GM23338 (cell line): ENCODE data around the gene AGBL4. TPM values are rescaled to one million over a fixed set of nuclear protein-coding genes. Genes with fewer than 3 reads are reported as not detected.

Experiments used
- ATAC-seq: fragments of 200-7000 bp; cut with Tn5 transposase; 3 replicates; pipeline ENCODE4 v1.9.1; 2020
- DNase-seq: peaks from one replicate; pipeline ENCODE4 v3.0.0-alpha.2; 2015; ENCODE audit warnings: low spot score
- H2AFZ ChIP-seq: fragments of 200-600 bp; sonication (generic); 2 replicates; pipeline ENCODE4 v1.8.0; 2016; ENCODE audit warnings: antibody characterized with exemption, mild to moderate bottlenecking, moderate library complexity
- H3F3A ChIP-seq: fragments of 200-600 bp; sonication (generic); replicated peaks from 2 replicates; pipeline ENCODE4 v1.8.0; 2017; ENCODE audit warnings: antibody characterized with exemption, mixed run types, low read depth
- H3K27ac ChIP-seq: fragments of 200-600 bp; sonication (generic); 2 replicates; pipeline ENCODE4 v1.6.1; 2016; ENCODE audit warnings: low read depth
- H3K27me3 ChIP-seq: fragments of 200-600 bp; sonication (generic); 2 replicates; pipeline ENCODE4 v1.8.0; 2016; ENCODE audit warnings: mild to moderate bottlenecking, mixed run types, moderate library complexity; ENCODE audit not compliant: insufficient read depth
- H3K36me3 ChIP-seq: fragments of 200-600 bp; sonication (generic); 2 replicates; pipeline ENCODE4 v1.8.0; 2016; ENCODE audit warnings: mild to moderate bottlenecking; ENCODE audit not compliant: insufficient read depth
- H3K4me1 ChIP-seq: fragments of 200-600 bp; sonication (generic); 2 replicates; pipeline ENCODE4 v1.8.0; 2016; ENCODE audit warnings: mild to moderate bottlenecking, moderate library complexity; ENCODE audit not compliant: insufficient read depth
- H3K4me2 ChIP-seq: fragments of 200-600 bp; sonication (generic); 2 replicates; pipeline ENCODE4 v1.7.1; 2017; ENCODE audit warnings: mixed run types
- H3K4me3 ChIP-seq: fragments of 200-600 bp; sonication (generic); 2 replicates; pipeline ENCODE4 v1.6.1; 2016; ENCODE audit warnings: mixed run types
- H3K79me2 ChIP-seq: fragments of 200-600 bp; sonication (generic); replicated peaks from 2 replicates; pipeline ENCODE4 v1.8.0; 2017; ENCODE audit warnings: mild to moderate bottlenecking; ENCODE audit not compliant: insufficient read depth
- H3K9me2 ChIP-seq: fragments of 200-600 bp; sonication (generic); 2 replicates; pipeline ENCODE4 v1.8.0; 2017; ENCODE audit not compliant: insufficient read depth
- H4K20me1 ChIP-seq: fragments of 200-600 bp; sonication (generic); replicated peaks from 2 replicates; pipeline ENCODE4 v1.8.0; 2017; ENCODE audit warnings: mild to moderate bottlenecking; ENCODE audit not compliant: insufficient read depth
- H3K27ac Mint-ChIP-seq: 2 replicates; pipeline ENCODE4 v1.8.0; 2020; ENCODE audit warnings: inconsistent platforms, mild to moderate bottlenecking, moderate library complexity, mixed read lengths
- H3K27me3 Mint-ChIP-seq: 3 replicates; pipeline ENCODE4 v1.8.0; 2022; ENCODE audit warnings: low read depth, mild to moderate bottlenecking, moderate library complexity, mixed read lengths, inconsistent platforms; ENCODE audit not compliant: insufficient read depth, poor library complexity
- H3K36me3 Mint-ChIP-seq: 3 replicates; pipeline ENCODE4 v1.8.0; 2021; ENCODE audit warnings: low read depth, mild to moderate bottlenecking, inconsistent platforms, moderate library complexity, mixed read lengths
- H3K4me1 Mint-ChIP-seq: 3 replicates; pipeline ENCODE4 v1.8.0; 2020; ENCODE audit warnings: mild to moderate bottlenecking, inconsistent platforms, mixed read lengths
- H3K4me3 Mint-ChIP-seq: 3 replicates; pipeline ENCODE4 v1.8.0; 2021; ENCODE audit warnings: moderate library complexity, mild to moderate bottlenecking, inconsistent platforms, mixed read lengths
- H3K9me3 Mint-ChIP-seq: 3 replicates; pipeline ENCODE4 v1.8.0; 2020; ENCODE audit warnings: moderate library complexity, mild to moderate bottlenecking, inconsistent platforms, mixed read lengths
- CREB1 ChIP-seq: fragments of 250-450 bp; sonication (Bioruptor Pico); IDR thresholded peaks from 2 replicates; pipeline ENCODE4 v1.5.0; 2020; ENCODE audit warnings: low read depth, mild to moderate bottlenecking, moderate library complexity
- JUNB ChIP-seq: IDR thresholded peaks from one replicate; pipeline ENCODE4 v1.6.1; 2016; ENCODE audit warnings: antibody characterized with exemption; ENCODE audit not compliant: unreplicated experiment
- NANOG ChIP-seq: IDR thresholded peaks from 2 replicates; pipeline ENCODE4 v1.6.1; 2016; ENCODE audit warnings: antibody characterized with exemption, borderline replicate concordance
- POLR2AphosphoS5 ChIP-seq: IDR thresholded peaks from 2 replicates; pipeline ENCODE4 v1.6.1; 2016; ENCODE audit warnings: antibody characterized with exemption, low read depth
- STAT1 ChIP-seq: IDR thresholded peaks from one replicate; pipeline ENCODE4 v1.6.1; 2016; ENCODE audit warnings: antibody characterized with exemption; ENCODE audit not compliant: unreplicated experiment
- ZNF331 ChIP-seq: fragments of 250-450 bp; sonication (Bioruptor Pico); IDR thresholded peaks from 2 replicates; pipeline ENCODE4 v1.5.0; 2020; ENCODE audit warnings: low read depth, mild to moderate bottlenecking, moderate library complexity
- polyA plus RNA-seq: library from polyadenylated mRNA; unstranded; fragments of >200 nt; fragmentation: Nextera tagmentation; extraction: Ambion mirVana; gene quantifications from 2 replicates; pipeline ENCODE4 v1.2.1, GENCODE V29; 2016
- total RNA-seq: library from RNA; depleted of rRNA; stranded (reverse); fragments of >200 nt; shearing (Covaris generic); gene quantifications from 2 replicates; pipeline ENCODE4 v1.2.3, GENCODE V29; 2014
- TF ChIP-seq, protein P1 (sequence below): IDR thresholded peaks from 2 replicates; pipeline ENCODE4 v1.6.1; 2016; ENCODE audit warnings: antibody characterized with exemption
- TF ChIP-seq, protein P2 (sequence below), 2 experiments: fragments of 200-600 bp in 1 of 2; sonication (generic) in 1 of 2; conservative IDR thresholded peaks; 2 replicates each; pipeline versions ENCODE4 v1.5.1 to v1.6.1; 2016 to 2017; ENCODE audit warnings: antibody characterized with exemption in 2 of 2, low read depth in 2 of 2, mild to moderate bottlenecking in 2 of 2, moderate library complexity in 1 of 2

Gene AGBL4
- total and polyA plus RNA-seq, 2 experiments from 2014 or later = 0.91 to 1.5 TPM

DNA sequence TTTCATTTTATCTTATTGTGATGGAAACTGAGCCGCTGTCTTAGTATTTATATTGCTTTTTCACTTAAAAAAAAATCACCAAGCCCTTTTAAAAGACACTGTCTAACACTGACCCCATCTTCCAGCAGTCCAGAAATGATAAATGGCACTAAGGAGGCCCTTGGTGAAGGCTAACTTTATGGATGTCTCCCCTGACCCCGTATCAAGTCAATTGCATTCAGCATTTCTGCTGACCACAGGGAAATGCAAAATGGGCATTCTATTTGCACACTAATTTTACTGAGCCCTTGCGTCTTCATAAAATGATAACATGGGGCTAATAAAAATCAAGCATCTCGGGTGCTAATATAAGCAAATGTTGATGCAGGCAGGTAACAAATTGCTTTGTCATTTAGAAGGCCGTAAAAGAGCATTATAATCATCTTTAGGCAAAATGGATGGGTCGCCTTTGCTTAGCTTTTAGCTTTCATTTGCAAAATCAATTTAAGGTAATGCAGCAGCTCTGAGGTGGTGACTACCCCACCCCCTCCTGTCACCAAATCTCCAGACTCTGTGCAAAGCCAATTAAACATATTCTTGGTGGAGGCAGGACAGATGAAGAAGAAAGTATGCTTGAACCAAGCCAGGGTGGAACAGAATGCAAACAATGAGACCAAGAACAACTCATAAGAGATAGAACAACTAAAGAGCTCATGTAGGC lies 1357.9 kb downstream of the AGBL4 start:
- H3K36me3 Mint-ChIP-seq = peaks cover 3% of the 10 kb centered on the region; the same call in 2 of the 3 replicates
- Histone ChIP-seq H4K20me1 (no peaks in the 10 kb centered on the region), H3K27me3 (no peaks in the 10 kb centered on the region), H3K36me3 (no peaks in the 10 kb centered on the region), H3K9me2 (peaks cover 25% of the 10 kb centered on the region), H3K79me2 (no peaks in the 10 kb centered on the region), H3K4me1 (peaks cover 22% of the 10 kb centered on the region), H3K4me2 (peak overlapping the region; percentile 55; the same call in 1 of the 2 replicates), H3K4me3 (no peak overlapping the region), H3K27ac (no peak overlapping the region), H2AFZ (no peak overlapping the region; the same call in 1 of the 2 replicates), H3F3A (no peaks in the 10 kb centered on the region)
- peaks cover 3% of the 10 kb centered on the region; the same call in 1 of the 3 replicates for H3K9me3 Mint-ChIP-seq
- no peak for DNase-seq
- H3K27ac Mint-ChIP-seq = no peak overlapping the region
- no peak for TF ChIP-seq CREB1 (CRISPR knock-in tag)
- TF ChIP-seq, protein P1, sequence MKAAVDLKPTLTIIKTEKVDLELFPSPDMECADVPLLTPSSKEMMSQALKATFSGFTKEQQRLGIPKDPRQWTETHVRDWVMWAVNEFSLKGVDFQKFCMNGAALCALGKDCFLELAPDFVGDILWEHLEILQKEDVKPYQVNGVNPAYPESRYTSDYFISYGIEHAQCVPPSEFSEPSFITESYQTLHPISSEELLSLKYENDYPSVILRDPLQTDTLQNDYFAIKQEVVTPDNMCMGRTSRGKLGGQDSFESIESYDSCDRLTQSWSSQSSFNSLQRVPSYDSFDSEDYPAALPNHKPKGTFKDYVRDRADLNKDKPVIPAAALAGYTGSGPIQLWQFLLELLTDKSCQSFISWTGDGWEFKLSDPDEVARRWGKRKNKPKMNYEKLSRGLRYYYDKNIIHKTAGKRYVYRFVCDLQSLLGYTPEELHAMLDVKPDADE = no peak
- TF ChIP-seq, protein P2, sequence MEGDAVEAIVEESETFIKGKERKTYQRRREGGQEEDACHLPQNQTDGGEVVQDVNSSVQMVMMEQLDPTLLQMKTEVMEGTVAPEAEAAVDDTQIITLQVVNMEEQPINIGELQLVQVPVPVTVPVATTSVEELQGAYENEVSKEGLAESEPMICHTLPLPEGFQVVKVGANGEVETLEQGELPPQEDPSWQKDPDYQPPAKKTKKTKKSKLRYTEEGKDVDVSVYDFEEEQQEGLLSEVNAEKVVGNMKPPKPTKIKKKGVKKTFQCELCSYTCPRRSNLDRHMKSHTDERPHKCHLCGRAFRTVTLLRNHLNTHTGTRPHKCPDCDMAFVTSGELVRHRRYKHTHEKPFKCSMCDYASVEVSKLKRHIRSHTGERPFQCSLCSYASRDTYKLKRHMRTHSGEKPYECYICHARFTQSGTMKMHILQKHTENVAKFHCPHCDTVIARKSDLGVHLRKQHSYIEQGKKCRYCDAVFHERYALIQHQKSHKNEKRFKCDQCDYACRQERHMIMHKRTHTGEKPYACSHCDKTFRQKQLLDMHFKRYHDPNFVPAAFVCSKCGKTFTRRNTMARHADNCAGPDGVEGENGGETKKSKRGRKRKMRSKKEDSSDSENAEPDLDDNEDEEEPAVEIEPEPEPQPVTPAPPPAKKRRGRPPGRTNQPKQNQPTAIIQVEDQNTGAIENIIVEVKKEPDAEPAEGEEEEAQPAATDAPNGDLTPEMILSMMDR (conservative IDR thresholded peaks at IDR 0.05; ENCODE audit: low read depth in 2 of 2) = no peak
- H3K4me1 Mint-ChIP-seq = peaks cover 21% of the 10 kb centered on the region
- H3K27me3 Mint-ChIP-seq = peaks cover 2% of the 10 kb centered on the region
- ATAC-seq = no peak
- no peak overlapping the region for H3K4me3 Mint-ChIP-seq

DNA sequence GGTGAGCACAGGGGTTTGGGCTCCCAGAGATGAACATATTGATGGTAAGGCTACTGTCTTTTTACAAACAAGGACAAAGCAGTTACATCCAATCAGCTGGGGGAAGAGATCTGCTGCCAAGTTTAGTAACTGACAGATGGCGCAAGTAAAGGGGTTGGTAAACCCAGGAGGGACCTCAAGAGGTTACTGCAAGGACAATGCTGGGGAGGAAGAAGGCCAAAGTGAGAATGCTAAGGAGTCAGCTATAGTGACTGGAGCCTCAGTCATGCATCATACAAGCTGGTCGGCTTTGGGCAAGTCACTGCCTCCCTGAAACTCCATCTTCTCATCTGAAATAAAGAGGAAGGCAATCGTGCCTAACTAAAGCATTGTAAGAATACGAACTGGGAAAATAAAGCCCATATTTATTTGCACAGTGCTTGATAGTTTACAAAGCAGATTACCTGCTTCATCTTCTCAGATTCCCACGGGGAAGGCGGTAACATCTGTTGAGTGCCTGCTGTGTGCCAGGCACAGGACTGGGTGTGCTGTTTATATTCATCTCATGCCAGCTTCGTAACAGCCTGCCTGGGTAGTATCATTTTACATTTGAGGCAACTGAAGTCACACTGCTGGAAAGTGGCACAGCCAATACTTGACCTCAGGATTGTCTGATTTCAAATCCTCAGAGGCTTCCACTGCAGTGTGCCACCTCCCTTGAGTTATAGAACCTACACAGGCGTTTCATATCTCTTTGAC lies 1361.9 kb downstream of the AGBL4 start:
- Mint-ChIP-seq H3K27me3 (peaks cover 4% of the 10 kb centered on the region), H3K9me3 (no peaks in the 10 kb centered on the region; the same call in 2 of the 3 replicates), H3K4me3 (no peak overlapping the region), H3K36me3 (no peaks in the 10 kb centered on the region), H3K27ac (no peak overlapping the region), H3K4me1 (peaks cover 8% of the 10 kb centered on the region)
- Histone ChIP-seq H4K20me1 (no peaks in the 10 kb centered on the region), H3F3A (no peaks in the 10 kb centered on the region), H3K27me3 (no peaks in the 10 kb centered on the region), H3K4me1 (peaks cover 12% of the 10 kb centered on the region; the same call in 1 of the 2 replicates), H3K4me2 (no peak overlapping the region), H3K4me3 (no peak overlapping the region), H3K36me3 (no peaks in the 10 kb centered on the region), H3K27ac (no peak overlapping the region), H3K79me2 (no peaks in the 10 kb centered on the region), H2AFZ (no peak overlapping the region), H3K9me2 (0 out of 2 replicates have a peak, but pooled peaks cover 2% of the 10 kb centered on the region)
- ATAC-seq = no peak
- DNase-seq = no peak
- TF ChIP-seq ZNF331 (CRISPR knock-in tag) = no peak
- TF ChIP-seq NANOG = no peak
- TF ChIP-seq JUNB = no peak
- no peak for TF ChIP-seq STAT1
- TF ChIP-seq POLR2AphosphoS5 = no peak
- TF ChIP-seq, protein P1 = no peak
- TF ChIP-seq, protein P2 (conservative IDR thresholded peaks at IDR 0.05; ENCODE audit: low read depth in 2 of 2) = no peak
- no peak for TF ChIP-seq CREB1 (CRISPR knock-in tag)
